IPS-18a (cell line): Measurements from ENCODE around the gene POGK.
A peak's percentile ranks its signal among the peaks of the same experiment; 100 is the strongest.

Experiments used
- H3K27ac ChIP-seq: one replicate; pipeline ENCODE4 v1.5.1; 2013; ENCODE audit warnings: low read length
- H3K27me3 ChIP-seq: one replicate; pipeline ENCODE4 v1.6.1; 2013; ENCODE audit warnings: mild to moderate bottlenecking, low read length; ENCODE audit not compliant: control insufficient read depth, insufficient read depth
- H3K36me3 ChIP-seq: one replicate; pipeline ENCODE4 v1.6.1; 2013; ENCODE audit warnings: low read depth, low read length; ENCODE audit not compliant: control insufficient read depth
- H3K4me1 ChIP-seq: one replicate; pipeline ENCODE4 v1.6.1; 2013; ENCODE audit warnings: low read depth, low read length; ENCODE audit not compliant: control insufficient read depth
- H3K4me3 ChIP-seq: one replicate; pipeline ENCODE4 v1.5.1; 2013; ENCODE audit warnings: low read length
- H3K9ac ChIP-seq: one replicate; pipeline ENCODE4 v1.6.1; 2013; ENCODE audit warnings: mild to moderate bottlenecking, low read length, moderate library complexity
- H3K9me3 ChIP-seq: one replicate; pipeline ENCODE4 v1.6.1; 2013; ENCODE audit warnings: low read depth, low read length; ENCODE audit not compliant: control insufficient read depth

The POGK gene

DNA sequence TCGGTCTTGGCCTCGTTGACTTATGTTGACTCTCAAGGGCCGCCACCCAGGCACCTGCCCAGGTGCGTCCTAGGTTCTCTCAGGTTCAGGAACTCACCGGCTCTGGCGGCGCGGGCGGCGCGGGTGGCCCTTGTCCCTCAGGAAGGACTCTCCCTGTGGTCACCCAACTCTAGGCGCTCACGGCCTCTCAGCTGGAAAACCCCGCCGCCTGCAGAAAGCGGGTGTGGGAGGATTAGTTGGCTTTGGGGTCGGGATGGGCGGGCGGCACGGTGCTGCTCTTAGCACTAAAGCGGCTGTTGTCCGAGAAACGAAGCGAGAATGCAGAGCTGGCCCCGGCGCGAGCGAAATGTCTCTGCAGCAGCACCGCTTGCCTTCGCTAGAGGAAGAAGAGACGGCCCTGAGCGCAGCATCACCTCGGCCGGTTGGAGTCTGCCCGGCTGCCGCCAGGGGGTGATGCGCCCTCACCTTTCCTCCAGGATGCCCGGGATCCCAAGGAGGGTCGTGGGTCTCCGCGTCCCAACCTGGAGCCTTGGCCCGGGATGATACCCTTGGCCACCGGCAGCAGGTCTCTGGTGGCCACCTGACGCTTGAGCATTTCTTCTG lies 44.9 kb downstream of the POGK start:
- Histone ChIP-seq H3K36me3 (no peaks in the 10 kb centered on the region), H3K4me1 (no peaks in the 10 kb centered on the region), H3K27ac (no peak overlapping the region), H3K27me3 (peaks cover 22% of the 10 kb centered on the region), H3K9ac (no peak overlapping the region), H3K9me3 (no peaks in the 10 kb centered on the region), H3K4me3 (peak overlapping the region; percentile 10)

DNA sequence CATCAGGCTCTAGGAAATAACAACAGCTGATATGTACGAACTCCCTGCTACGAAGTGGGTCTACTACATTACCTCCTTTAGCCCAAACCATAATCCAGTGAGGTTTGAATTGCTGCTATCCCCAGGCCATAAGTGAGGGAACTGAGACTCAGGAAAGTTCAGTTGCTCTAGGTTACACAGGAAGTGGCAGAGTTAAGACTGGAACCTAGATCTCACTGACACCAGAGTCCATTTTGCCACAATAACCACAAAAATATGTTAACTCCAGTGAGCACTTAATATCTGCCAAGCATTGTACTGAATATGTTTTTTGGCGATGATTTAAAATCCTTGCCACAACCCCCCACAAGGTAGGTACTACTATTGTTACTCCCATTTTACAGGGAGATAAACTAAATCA lies 45.7 kb downstream of the POGK start:
- Histone ChIP-seq H3K9ac (no peak overlapping the region), H3K36me3 (no peaks in the 10 kb centered on the region), H3K27me3 (peaks cover 22% of the 10 kb centered on the region), H3K9me3 (no peaks in the 10 kb centered on the region), H3K4me3 (no peak overlapping the region), H3K27ac (no peak overlapping the region), H3K4me1 (no peaks in the 10 kb centered on the region)

DNA sequence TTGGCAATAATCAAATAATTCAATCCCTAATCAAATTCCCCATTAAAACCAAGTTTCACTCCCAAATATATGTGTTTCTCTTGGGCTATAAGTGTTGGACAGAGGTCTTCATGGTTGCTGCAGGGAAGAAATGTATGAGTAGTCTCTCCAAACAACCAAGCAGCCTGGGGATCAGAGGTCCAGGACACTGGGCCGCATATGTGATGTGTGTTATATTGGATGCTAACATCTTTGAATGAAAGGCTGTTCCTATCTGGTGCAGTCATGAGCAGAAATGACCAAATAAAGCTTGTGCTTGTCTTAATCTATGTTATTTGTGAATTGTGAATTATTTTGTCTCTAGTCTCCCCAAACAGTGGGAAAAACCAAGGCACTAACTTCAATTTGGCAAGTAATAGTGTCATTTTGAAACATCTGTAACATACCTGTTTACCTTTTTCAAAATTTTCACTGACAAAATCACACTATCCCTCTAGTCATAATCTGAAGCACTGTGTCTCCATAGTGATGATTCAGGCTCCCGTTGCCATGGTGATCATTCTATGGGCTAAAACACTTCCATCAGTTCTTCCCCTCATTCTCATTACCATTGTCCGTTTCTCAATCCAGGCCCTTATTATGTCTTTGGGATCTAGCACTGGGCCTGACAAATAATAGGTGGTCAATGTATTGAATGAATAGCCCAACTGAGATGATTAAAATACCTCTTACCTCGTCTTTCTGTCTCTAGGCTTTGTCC lies 49.3 kb downstream of the POGK start:
- no peak overlapping the region for H3K9ac ChIP-seq
- no peaks in the 10 kb centered on the region for H3K36me3 ChIP-seq
- peaks cover 15% of the 10 kb centered on the region for H3K27me3 ChIP-seq
- no peaks in the 10 kb centered on the region for H3K9me3 ChIP-seq
- no peak overlapping the region for H3K27ac ChIP-seq
- H3K4me3 ChIP-seq, result no peak overlapping the region
- H3K4me1 ChIP-seq, result no peaks in the 10 kb centered on the region

DNA sequence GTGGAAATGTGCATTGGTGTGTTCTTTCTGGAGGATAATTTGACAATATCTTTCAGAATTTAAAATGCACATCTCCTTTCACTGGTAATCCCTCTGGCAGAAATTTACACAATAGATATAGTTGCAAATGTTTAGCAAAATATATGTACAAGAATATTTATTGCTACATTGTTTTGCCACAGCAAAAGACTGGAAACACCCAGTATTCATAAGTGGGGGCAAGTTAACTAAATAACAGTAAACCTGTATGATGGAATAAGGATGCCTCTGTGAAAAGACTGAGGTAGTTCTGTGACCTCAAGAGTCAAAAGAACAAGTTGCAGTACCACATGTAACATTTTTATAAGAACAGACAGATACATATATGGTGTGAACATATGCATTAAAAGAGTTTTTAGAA lies 50.5 kb downstream of the POGK start:
- peaks cover 4% of the 10 kb centered on the region for H3K27me3 ChIP-seq
- H3K9ac ChIP-seq, result no peak overlapping the region
- H3K4me1 ChIP-seq, result no peaks in the 10 kb centered on the region
- H3K36me3 ChIP-seq, result no peaks in the 10 kb centered on the region
- no peaks in the 10 kb centered on the region for H3K9me3 ChIP-seq
- no peak overlapping the region for H3K27ac ChIP-seq
- H3K4me3 ChIP-seq, result no peak overlapping the region

DNA sequence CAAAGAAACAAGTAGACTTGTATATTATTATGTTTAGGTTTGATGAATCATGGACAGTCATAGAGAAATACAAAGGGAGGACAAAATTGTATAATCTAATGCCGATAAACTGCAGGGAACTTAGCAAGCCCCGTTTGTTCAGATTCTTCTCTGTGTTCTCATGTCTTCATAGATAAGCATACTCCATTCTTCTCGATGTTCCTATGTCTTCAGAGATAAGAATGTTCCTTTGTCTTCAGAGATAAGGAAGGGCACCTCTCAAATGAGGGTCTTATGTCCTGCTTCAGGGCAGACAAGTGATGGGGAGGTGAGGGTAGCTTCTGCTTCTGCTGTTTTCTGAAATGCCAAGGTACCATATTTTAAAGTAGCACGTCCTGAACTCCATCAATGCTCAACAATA lies 56.5 kb downstream of the POGK start:
- Histone ChIP-seq H3K4me1 (no peaks in the 10 kb centered on the region), H3K27me3 (no peaks in the 10 kb centered on the region), H3K27ac (no peak overlapping the region), H3K4me3 (no peak overlapping the region), H3K9ac (no peak overlapping the region), H3K9me3 (peaks cover 11% of the 10 kb centered on the region), H3K36me3 (no peaks in the 10 kb centered on the region)

DNA sequence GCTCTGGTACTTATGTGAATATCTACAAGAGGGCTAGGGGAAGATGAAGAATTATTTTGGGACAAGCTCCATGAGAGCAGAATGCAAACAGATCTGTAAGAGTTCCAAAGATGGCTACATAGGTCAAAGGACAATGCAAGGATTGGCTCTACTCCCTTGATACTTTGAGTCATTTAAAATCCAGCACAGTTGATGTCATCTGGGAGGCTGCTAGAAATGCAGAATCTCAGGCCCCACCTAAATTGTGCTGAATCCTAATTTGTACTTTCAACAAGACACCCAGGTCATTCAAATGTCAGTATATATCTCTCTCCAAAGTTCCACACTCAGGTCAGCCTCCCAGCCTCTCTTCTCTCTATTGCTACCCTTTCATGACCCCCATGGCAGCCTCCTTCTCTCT lies 60.5 kb downstream of the POGK start:
- Histone ChIP-seq H3K4me1 (no peaks in the 10 kb centered on the region), H3K9ac (no peak overlapping the region), H3K27me3 (no peaks in the 10 kb centered on the region), H3K27ac (no peak overlapping the region), H3K36me3 (no peaks in the 10 kb centered on the region), H3K9me3 (peaks cover 11% of the 10 kb centered on the region), H3K4me3 (no peak overlapping the region)

DNA sequence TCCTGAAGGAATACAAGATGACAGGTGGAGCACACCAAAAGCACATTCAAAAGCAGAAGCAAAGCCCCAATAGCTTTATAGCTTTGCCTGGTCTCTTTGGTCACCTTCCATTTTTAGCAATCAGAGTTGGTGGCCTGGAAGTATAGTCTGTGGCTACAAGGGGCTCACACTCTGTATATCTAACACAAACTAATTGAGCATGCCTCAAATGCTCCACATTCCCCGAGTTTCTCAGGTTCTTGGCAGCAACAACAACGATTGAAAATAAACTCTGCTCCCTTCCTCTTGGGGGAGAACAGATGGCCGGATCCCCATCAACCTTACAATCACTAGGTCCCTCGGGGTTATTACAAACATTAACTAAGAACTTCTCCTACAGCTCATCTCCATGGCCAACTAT lies 61.7 kb downstream of the POGK start:
- Histone ChIP-seq H3K9me3 (peaks cover 11% of the 10 kb centered on the region), H3K27me3 (no peaks in the 10 kb centered on the region), H3K4me1 (no peaks in the 10 kb centered on the region), H3K9ac (no peak overlapping the region), H3K36me3 (no peaks in the 10 kb centered on the region), H3K27ac (no peak overlapping the region), H3K4me3 (no peak overlapping the region)

DNA sequence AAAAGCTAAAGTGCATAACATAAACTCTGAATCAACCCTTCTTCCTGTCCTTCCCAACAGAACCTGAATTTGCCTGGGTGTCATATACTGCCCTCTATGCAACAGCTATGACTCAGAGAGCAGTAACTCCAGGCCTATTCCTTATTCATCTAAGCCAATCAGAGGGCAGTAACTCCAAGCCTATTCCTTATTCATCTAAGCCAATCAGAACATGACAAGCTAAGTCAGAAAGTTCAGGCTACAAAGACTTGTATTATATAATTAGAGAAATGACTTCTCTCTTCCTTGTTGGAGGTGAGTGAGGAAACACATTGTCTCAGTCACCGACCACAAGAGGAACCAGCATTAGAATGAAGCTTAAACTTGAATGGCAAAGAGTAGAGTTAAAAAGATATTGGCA lies 63.0 kb downstream of the POGK start:
- Histone ChIP-seq H3K36me3 (no peaks in the 10 kb centered on the region), H3K4me1 (no peaks in the 10 kb centered on the region), H3K9ac (no peak overlapping the region), H3K27ac (no peak overlapping the region), H3K9me3 (peaks cover 10% of the 10 kb centered on the region), H3K27me3 (no peaks in the 10 kb centered on the region), H3K4me3 (no peak overlapping the region)

DNA sequence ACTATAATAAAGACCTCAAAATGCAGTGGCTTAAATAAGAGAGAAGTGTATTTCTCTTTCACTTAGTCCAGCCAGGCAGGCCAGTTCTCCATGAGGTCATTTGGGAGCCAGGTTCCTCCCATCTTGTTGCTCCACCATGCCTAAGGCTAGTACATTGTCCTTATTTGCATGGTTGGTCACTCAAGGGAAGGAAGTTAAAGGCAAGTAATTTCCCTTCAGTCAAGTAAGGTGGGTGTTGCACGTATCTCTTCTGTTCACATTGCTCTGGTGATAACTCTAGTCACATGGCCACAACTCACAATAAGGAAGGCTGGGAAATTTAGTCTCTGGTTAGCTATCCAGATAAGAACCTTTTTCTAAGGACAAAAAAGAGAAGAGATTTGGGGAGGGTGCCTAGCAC lies 64.0 kb downstream of the POGK start:
- Histone ChIP-seq H3K27ac (no peak overlapping the region), H3K4me3 (no peak overlapping the region), H3K9me3 (peaks cover under 1% of the 10 kb centered on the region), H3K27me3 (no peaks in the 10 kb centered on the region), H3K9ac (no peak overlapping the region), H3K4me1 (no peaks in the 10 kb centered on the region), H3K36me3 (no peaks in the 10 kb centered on the region)

DNA sequence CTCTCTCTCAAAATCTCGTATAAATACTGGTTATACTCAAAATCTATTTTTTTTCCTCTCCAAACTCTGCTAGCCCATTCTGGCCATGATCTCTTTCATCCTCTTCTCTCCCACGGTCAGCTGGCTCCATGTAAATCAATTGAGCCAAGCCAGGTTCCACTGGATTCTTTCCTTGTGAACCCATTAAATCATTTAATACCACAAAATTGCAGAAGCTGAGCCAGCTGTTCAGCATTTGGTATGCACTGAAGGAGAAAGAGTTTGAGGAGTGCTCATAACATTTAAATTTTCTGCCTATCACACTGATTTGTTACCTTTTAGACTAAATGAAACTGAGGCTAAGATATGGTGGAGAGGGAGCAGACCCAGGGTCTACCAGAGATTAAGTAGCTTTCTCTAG lies 65.9 kb downstream of the POGK start:
- no peak overlapping the region for H3K27ac ChIP-seq
- H3K9ac ChIP-seq, result no peak overlapping the region
- no peaks in the 10 kb centered on the region for H3K36me3 ChIP-seq
- no peaks in the 10 kb centered on the region for H3K4me1 ChIP-seq
- no peaks in the 10 kb centered on the region for H3K27me3 ChIP-seq
- H3K4me3 ChIP-seq, result no peak overlapping the region
- H3K9me3 ChIP-seq, result no peaks in the 10 kb centered on the region

DNA sequence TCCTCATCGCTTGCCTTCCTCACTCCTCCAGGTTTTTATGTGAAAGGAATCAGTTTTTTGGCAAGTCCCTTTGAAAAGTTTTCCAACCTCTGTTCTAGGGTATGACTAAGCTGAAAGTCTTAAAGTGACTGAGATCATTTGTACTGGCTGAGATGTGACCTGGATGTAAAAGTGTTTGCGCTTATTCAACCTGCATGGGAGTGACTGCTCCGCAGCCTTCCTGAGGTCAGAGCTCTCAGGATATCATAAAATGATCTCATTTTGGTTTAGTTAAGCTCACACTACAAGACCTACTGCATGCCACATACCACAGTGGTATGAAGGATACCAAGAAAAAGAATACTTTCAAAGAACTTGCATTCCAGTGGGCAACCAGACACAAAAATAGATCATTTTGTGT lies 66.6 kb downstream of the POGK start:
- Histone ChIP-seq H3K27me3 (no peaks in the 10 kb centered on the region), H3K4me3 (no peak overlapping the region), H3K36me3 (no peaks in the 10 kb centered on the region), H3K27ac (no peak overlapping the region), H3K4me1 (no peaks in the 10 kb centered on the region), H3K9ac (no peak overlapping the region), H3K9me3 (no peaks in the 10 kb centered on the region)
